ENCODE results near the gene ZSCAN5A. TPM values are rescaled to one million over a fixed set of nuclear protein-coding genes. Genes with fewer than 3 reads are reported as not detected.
"Not testable (repeated sequence)": the region's sequence is repeated elsewhere in the genome, so short reads cannot be mapped to it uniquely, and the experiment has no call there.

Gene ZSCAN5A
- polyA plus RNA-seq, 1 of the 3 experiments (the other 2 are of a cell fraction), result 6.8 TPM

- Histone ChIP-seq H3K4me2 (no peak overlapping the region), H3K9me2 (no peaks in the 10 kb centered on the region), H3K9ac (no peak overlapping the region), H3K27ac (ENCODE audit: low read depth in 2 of 2, low read length in 1 of 2) (no peak overlapping the region), H3K4me3 (ENCODE audit: low read depth in 2 of 2, low read length in 1 of 2) (peak overlapping the region in 1 of 2 experiments; percentile 28; a peak in 1 of 4 replicates), H4K20me1 (ENCODE audit: insufficient read depth) (no peaks in the 10 kb centered on the region), H3K9me3 (no peaks in the 10 kb centered on the region), H3K27me3 (ENCODE audit: insufficient read depth) (no peaks in the 10 kb centered on the region), H2AFZ (ENCODE audit: low read depth) (peak overlapping the region; percentile 90; the same call in 1 of the 2 replicates), H3K4me1 (ENCODE audit: control insufficient read depth in 1 of 2, insufficient read depth in 2 of 2, low read depth in 1 of 2, low read length in 1 of 2) (peaks cover 0 to 4% of the 10 kb centered on the region in 2 experiments; a peak in 1 of 4 replicates), H3K36me3 (replicated peaks in 1 of 2; ENCODE audit: control insufficient read depth in 1 of 2, insufficient read depth in 2 of 2, low read length in 1 of 2) (no peaks in the 10 kb centered on the region), H3F3A (replicated peaks; ENCODE audit: insufficient read depth) (no peaks in the 10 kb centered on the region), H3K79me2 (ENCODE audit: insufficient read depth) (no peaks in the 10 kb centered on the region)
- peak; percentile 54 for TF ChIP-seq SMC3 (IDR thresholded peaks at IDR 0.05; ENCODE audit: low read depth, low read length)
- TF ChIP-seq MAX (IDR thresholded peaks at IDR 0.05; ENCODE audit: low read depth), result 0 out of 2 replicates have a peak, but pooled peaks have one; percentile 23
- TF ChIP-seq CTCF (IDR thresholded peaks at IDR 0.05), result peak; percentile 83
- TF ChIP-seq YY1 (IDR thresholded peaks at IDR 0.05; ENCODE audit: low read depth), result peak; percentile 91
- TF ChIP-seq RAD21 (IDR thresholded peaks at IDR 0.05; ENCODE audit: low read length), result peak; percentile 56
- TF ChIP-seq NFIC (IDR thresholded peaks at IDR 0.05; ENCODE audit: borderline replicate concordance), result no peak
- WGBS (ENCODE audit: low lambda C conversion rate), result 27% methylated on average over 7 of the region's 10 CpGs
- POLR2A ChIA-PET, result interaction anchor here (0.5 to 0.6 kb wide), 2 partner anchors 107 to 173 kb away, joined by 4 read pairs; no protein-coding TSS in a partner anchor
- CTCF ChIA-PET, result interaction anchor here (0.6 to 11.0 kb wide), 47 partner anchors 8 to 534 kb away, joined by 3 to 200 read pairs (median 5); partner anchors contain the start of genes EDDM13, GALP and ZSCAN5A
- DNase-seq, result peak; percentile 74
Observed at GRCh38 chr19:56252699-56253422, 61.8 kb downstream of the ZSCAN5A start.

- H3K27ac ChIP-seq (ENCODE audit: low read depth in 2 of 2, low read length in 1 of 2); H2AFZ ChIP-seq (ENCODE audit: low read depth); H3K9ac ChIP-seq; DNase-seq; H3K9me2 ChIP-seq; POLR2A ChIA-PET; H3K9me3 ChIP-seq; H4K20me1 ChIP-seq (ENCODE audit: insufficient read depth); H3F3A ChIP-seq (replicated peaks; ENCODE audit: insufficient read depth); H3K27me3 ChIP-seq (ENCODE audit: insufficient read depth); H3K4me3 ChIP-seq (ENCODE audit: low read depth in 2 of 2, low read length in 1 of 2); H3K4me2 ChIP-seq; H3K36me3 ChIP-seq (replicated peaks in 1 of 2; ENCODE audit: control insufficient read depth in 1 of 2, insufficient read depth in 2 of 2, low read length in 1 of 2); H3K79me2 ChIP-seq (ENCODE audit: insufficient read depth); H3K4me1 ChIP-seq (ENCODE audit: control insufficient read depth in 1 of 2, insufficient read depth in 2 of 2, low read depth in 1 of 2, low read length in 1 of 2): not testable (repeated sequence)
- 90% methylated on average over 8 of the region's 8 CpGs for WGBS (ENCODE audit: low lambda C conversion rate)
- CTCF ChIA-PET, result interaction anchor here (1.0 to 11.0 kb wide), 4 partner anchors 16 to 173 kb away, joined by 3 to 200 read pairs (median 4); no protein-coding TSS in a partner anchor
Observed at GRCh38 chr19:56248736-56249338, 65.8 kb downstream of the ZSCAN5A start.

- H3K79me2 ChIP-seq (ENCODE audit: insufficient read depth); CTCF ChIA-PET; H4K20me1 ChIP-seq (ENCODE audit: insufficient read depth); H3K27me3 ChIP-seq (ENCODE audit: insufficient read depth); POLR2A ChIA-PET; H3K4me3 ChIP-seq (ENCODE audit: low read depth in 2 of 2, low read length in 1 of 2); H3F3A ChIP-seq (replicated peaks; ENCODE audit: insufficient read depth); H3K9ac ChIP-seq; H3K9me3 ChIP-seq; H3K9me2 ChIP-seq; DNase-seq; H3K4me1 ChIP-seq (ENCODE audit: control insufficient read depth in 1 of 2, insufficient read depth in 2 of 2, low read depth in 1 of 2, low read length in 1 of 2); H3K36me3 ChIP-seq (replicated peaks in 1 of 2; ENCODE audit: control insufficient read depth in 1 of 2, insufficient read depth in 2 of 2, low read length in 1 of 2): not testable (repeated sequence)
- peak overlapping the region in 1 of 2 experiments; percentile 66; a peak in 2 of 4 replicates for H3K27ac ChIP-seq (ENCODE audit: low read depth in 2 of 2, low read length in 1 of 2)
- WGBS (ENCODE audit: low lambda C conversion rate), result 68% methylated on average over 4 of the region's 4 CpGs
- TF ChIP-seq CTCF (IDR thresholded peaks at IDR 0.05), result peak; percentile 36; the same call in 1 of the 2 replicates
- peak overlapping the region; percentile 67 for H3K4me2 ChIP-seq
- H2AFZ ChIP-seq (ENCODE audit: low read depth), result peak overlapping the region; percentile 78; the same call in 1 of the 2 replicates
Observed at GRCh38 chr19:56245764-56246163, 68.9 kb downstream of the ZSCAN5A start.
